HepG2 (cell line): ENCODE measurements around the gene HNRNPUL2. TPM values are rescaled to one million over a fixed set of nuclear protein-coding genes. Genes with fewer than 3 reads are reported as not detected.

ENCODE experiments used
- ATRX ChIP-seq: sonication (generic); formaldehyde crosslinking; IDR thresholded peaks from 2 replicates; pipeline ENCODE4 v1.4.0; 2020; ENCODE audit warnings: missing genetic modification reagents, borderline replicate concordance
- CBFB ChIP-seq: sonication (generic); formaldehyde crosslinking; IDR thresholded peaks from 2 replicates; pipeline ENCODE4 v1.4.0; 2020; ENCODE audit warnings: missing genetic modification reagents
- GPBP1L1 ChIP-seq: sonication (generic); formaldehyde crosslinking; IDR thresholded peaks from 2 replicates; pipeline ENCODE4 v1.5.0; 2020; ENCODE audit warnings: mild to moderate bottlenecking, missing genetic modification reagents
- NFE2 ChIP-seq: sonication (generic); formaldehyde crosslinking; IDR thresholded peaks from 2 replicates; pipeline ENCODE4 v1.4.0; 2020; ENCODE audit warnings: missing genetic modification reagents
- NR2F6 ChIP-seq, 2 experiments: IDR thresholded peaks; 2 replicates each; pipeline ENCODE4 v1.6.1; 2016; ENCODE audit warnings: antibody characterized with exemption in 1 of 2, mild to moderate bottlenecking in 1 of 2
- PATZ1 ChIP-seq: sonication (generic); formaldehyde crosslinking; IDR thresholded peaks from 2 replicates; pipeline ENCODE4 v1.4.0; 2020; ENCODE audit warnings: missing genetic modification reagents
- RFXANK ChIP-seq: IDR thresholded peaks from 2 replicates; pipeline ENCODE4 v1.6.1; 2016
- SP140L ChIP-seq: sonication (generic); formaldehyde crosslinking; IDR thresholded peaks from 2 replicates; pipeline ENCODE4 v1.4.0; 2020; ENCODE audit warnings: missing genetic modification reagents, borderline replicate concordance
- TP53 ChIP-seq: sonication (generic); formaldehyde crosslinking; conservative IDR thresholded peaks from 2 replicates; pipeline ENCODE4 v1.4.0; 2020; ENCODE audit warnings: missing genetic modification reagents
- U2AF1 ChIP-seq: fragments of 200-400 bp; formaldehyde crosslinking; optimal IDR thresholded peaks from 2 replicates; pipeline ENCODE3; 2017; ENCODE audit warnings: mild to moderate bottlenecking, low read depth, low read length
- ZFYVE20 ChIP-seq: sonication (generic); formaldehyde crosslinking; IDR thresholded peaks from 2 replicates; pipeline ENCODE4 v1.8.0; 2023; ENCODE audit warnings: low read depth, mild to moderate bottlenecking, moderate library complexity, missing genetic modification reagents, borderline replicate concordance
- ZNF510 ChIP-seq: sonication (generic); formaldehyde crosslinking; IDR thresholded peaks from 2 replicates; pipeline ENCODE4 v1.4.0; 2020; ENCODE audit warnings: low read depth, mild to moderate bottlenecking, missing genetic modification reagents
- ZNF691 ChIP-seq: sonication (generic); formaldehyde crosslinking; IDR thresholded peaks from 2 replicates; pipeline ENCODE4 v1.4.0; 2020; ENCODE audit warnings: missing genetic modification reagents, low read depth, mild to moderate bottlenecking, borderline replicate concordance
- ZSCAN12 ChIP-seq: sonication (generic); formaldehyde crosslinking; IDR thresholded peaks from 2 replicates; pipeline ENCODE4 v1.9.0; 2021; ENCODE audit warnings: mild to moderate bottlenecking, missing genetic modification reagents
- polyA plus RNA-seq, 8 experiments: library from polyadenylated mRNA; depleted of rRNA in 3 of 8; stranded (reverse) in 7 of 8; unstranded in 1 of 8; fragments of >200 nt; fragmentation: Illumina TruSeq in 4 of 8; extraction: Trizol in 4 of 8; gene quantifications; 2 replicates each; pipeline versions ENCODE4 v1.2.1 to v1.2.3, GENCODE V29; 2011 to 2016; ENCODE audit warnings: low read depth in 4 of 8, missing spikeins in 1 of 8, mixed read lengths in 1 of 8; ENCODE audit not compliant: insufficient read depth in 1 of 8
- total RNA-seq, 5 experiments: library from RNA; depleted of rRNA; stranded (reverse); fragments of >200 nt; fragmentation: Illumina TruSeq; extraction: Trizol; gene quantifications; 2 replicates each; pipeline ENCODE4 v1.2.3, GENCODE V29; 2016; ENCODE audit warnings: low read depth in 1 of 5
- TF ChIP-seq, protein P1 (sequence below): sonication (generic); formaldehyde crosslinking; IDR thresholded peaks from 2 replicates; pipeline ENCODE4 v1.5.0; 2020; ENCODE audit warnings: mild to moderate bottlenecking, missing genetic modification reagents, borderline replicate concordance
- TF ChIP-seq, protein P2 (sequence below): sonication (generic); formaldehyde crosslinking; IDR thresholded peaks from 2 replicates; pipeline ENCODE4 v1.4.0; 2020; ENCODE audit warnings: missing genetic modification reagents, borderline replicate concordance

Gene HNRNPUL2
- total and polyA plus RNA-seq, 2 of the 13 experiments (the other 11 are each of a cell fraction or from before 2014, with no cell fraction given), result 8.4 to 9.6 TPM

- TF ChIP-seq, protein P1, sequence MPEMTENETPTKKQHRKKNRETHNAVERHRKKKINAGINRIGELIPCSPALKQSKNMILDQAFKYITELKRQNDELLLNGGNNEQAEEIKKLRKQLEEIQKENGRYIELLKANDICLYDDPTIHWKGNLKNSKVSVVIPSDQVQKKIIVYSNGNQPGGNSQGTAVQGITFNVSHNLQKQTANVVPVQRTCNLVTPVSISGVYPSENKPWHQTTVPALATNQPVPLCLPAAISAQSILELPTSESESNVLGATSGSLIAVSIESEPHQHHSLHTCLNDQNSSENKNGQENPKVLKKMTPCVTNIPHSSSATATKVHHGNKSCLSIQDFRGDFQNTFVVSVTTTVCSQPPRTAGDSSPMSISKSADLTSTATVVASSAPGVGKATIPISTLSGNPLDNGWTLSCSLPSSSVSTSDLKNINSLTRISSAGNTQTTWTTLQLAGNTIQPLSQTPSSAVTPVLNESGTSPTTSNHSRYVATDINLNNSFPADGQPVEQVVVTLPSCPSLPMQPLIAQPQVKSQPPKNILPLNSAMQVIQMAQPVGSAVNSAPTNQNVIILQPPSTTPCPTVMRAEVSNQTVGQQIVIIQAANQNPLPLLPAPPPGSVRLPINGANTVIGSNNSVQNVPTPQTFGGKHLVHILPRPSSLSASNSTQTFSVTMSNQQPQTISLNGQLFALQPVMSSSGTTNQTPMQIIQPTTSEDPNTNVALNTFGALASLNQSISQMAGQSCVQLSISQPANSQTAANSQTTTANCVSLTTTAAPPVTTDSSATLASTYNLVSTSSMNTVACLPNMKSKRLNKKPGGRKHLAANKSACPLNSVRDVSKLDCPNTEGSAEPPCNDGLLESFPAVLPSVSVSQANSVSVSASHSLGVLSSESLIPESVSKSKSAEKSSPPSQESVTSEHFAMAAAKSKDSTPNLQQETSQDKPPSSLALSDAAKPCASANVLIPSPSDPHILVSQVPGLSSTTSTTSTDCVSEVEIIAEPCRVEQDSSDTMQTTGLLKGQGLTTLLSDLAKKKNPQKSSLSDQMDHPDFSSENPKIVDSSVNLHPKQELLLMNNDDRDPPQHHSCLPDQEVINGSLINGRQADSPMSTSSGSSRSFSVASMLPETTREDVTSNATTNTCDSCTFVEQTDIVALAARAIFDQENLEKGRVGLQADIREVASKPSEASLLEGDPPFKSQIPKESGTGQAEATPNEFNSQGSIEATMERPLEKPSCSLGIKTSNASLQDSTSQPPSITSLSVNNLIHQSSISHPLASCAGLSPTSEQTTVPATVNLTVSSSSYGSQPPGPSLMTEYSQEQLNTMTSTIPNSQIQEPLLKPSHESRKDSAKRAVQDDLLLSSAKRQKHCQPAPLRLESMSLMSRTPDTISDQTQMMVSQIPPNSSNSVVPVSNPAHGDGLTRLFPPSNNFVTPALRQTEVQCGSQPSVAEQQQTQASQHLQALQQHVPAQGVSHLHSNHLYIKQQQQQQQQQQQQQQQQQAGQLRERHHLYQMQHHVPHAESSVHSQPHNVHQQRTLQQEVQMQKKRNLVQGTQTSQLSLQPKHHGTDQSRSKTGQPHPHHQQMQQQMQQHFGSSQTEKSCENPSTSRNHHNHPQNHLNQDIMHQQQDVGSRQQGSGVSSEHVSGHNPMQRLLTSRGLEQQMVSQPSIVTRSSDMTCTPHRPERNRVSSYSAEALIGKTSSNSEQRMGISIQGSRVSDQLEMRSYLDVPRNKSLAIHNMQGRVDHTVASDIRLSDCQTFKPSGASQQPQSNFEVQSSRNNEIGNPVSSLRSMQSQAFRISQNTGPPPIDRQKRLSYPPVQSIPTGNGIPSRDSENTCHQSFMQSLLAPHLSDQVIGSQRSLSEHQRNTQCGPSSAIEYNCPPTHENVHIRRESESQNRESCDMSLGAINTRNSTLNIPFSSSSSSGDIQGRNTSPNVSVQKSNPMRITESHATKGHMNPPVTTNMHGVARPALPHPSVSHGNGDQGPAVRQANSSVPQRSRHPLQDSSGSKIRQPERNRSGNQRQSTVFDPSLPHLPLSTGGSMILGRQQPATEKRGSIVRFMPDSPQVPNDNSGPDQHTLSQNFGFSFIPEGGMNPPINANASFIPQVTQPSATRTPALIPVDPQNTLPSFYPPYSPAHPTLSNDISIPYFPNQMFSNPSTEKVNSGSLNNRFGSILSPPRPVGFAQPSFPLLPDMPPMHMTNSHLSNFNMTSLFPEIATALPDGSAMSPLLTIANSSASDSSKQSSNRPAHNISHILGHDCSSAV (CRISPR knock-in tag), result 0 out of 2 replicates have a peak, but pooled peaks have one; percentile 57
- TF ChIP-seq CBFB (CRISPR knock-in tag), result no peak
- TF ChIP-seq ZFYVE20 (CRISPR knock-in tag), result no peak
- peak; percentile 97; the same call in 1 of the 2 replicates for TF ChIP-seq ZNF510 (CRISPR knock-in tag)
- no peak for TF ChIP-seq RFXANK (CRISPR knock-in tag)
- TF ChIP-seq ATRX (CRISPR knock-in tag), result no peak
- TF ChIP-seq, protein P2, sequence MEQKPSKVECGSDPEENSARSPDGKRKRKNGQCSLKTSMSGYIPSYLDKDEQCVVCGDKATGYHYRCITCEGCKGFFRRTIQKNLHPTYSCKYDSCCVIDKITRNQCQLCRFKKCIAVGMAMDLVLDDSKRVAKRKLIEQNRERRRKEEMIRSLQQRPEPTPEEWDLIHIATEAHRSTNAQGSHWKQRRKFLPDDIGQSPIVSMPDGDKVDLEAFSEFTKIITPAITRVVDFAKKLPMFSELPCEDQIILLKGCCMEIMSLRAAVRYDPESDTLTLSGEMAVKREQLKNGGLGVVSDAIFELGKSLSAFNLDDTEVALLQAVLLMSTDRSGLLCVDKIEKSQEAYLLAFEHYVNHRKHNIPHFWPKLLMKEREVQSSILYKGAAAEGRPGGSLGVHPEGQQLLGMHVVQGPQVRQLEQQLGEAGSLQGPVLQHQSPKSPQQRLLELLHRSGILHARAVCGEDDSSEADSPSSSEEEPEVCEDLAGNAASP, result peak; percentile 52
- peak; percentile 67 for TF ChIP-seq PATZ1 (CRISPR knock-in tag)
- TF ChIP-seq U2AF1, result peak; percentile 78
- TF ChIP-seq SP140L, result no peak
- TF ChIP-seq ZSCAN12, result no peak
- no peak; the same call in 1 of the 2 replicates for TF ChIP-seq NR2F6 (IDR thresholded peaks at IDR 0.05)
- no peak; the same call in 1 of the 2 replicates for TF ChIP-seq NR2F6 (CRISPR knock-in tag; IDR thresholded peaks at IDR 0.05)
- TF ChIP-seq NFE2 (CRISPR knock-in tag), result no peak
- TF ChIP-seq ZNF691 (CRISPR knock-in tag), result no peak
- 0 out of 2 replicates have a peak, but pooled peaks have one; percentile 57 for TF ChIP-seq TP53 (CRISPR knock-in tag)
- TF ChIP-seq GPBP1L1 (CRISPR knock-in tag), result no peak
Measured at GRCh38 chr11:62665075-62665598, 62.1 kb downstream of the HNRNPUL2 start, which contains the start of the genes C11orf98 and CSKMT (continued).
